ENCODE data around the gene IKZF3. TPM values are rescaled to one million over a fixed set of nuclear protein-coding genes. Genes with fewer than 3 reads are reported as not detected.

IKZF3 gene
- polyA plus RNA-seq, 1 of the 3 experiments (the other 2 are of a cell fraction): not detected

DNA sequence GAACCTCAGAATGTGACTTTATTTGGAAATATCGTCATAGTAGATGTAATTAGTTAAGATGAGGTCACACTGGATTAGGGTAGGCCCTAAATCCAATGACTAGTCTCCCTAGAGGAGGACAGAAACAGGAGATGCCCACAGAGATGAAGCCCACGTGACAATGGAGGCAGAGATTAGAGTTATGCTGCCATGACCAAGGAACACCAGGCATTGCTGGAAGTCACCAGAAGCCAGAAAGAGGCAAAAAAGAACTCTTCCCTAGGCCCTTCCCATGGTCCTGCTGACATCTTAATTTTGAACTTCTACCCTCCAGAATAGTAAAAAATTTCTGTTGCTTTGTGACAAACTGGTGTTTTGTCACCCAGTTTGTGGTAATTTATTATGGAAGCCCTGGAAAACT lies 49.6 kb downstream of the IKZF3 start:
- WGBS (ENCODE audit: low lambda C conversion rate): 3% methylated on average over 2 of the region's 2 CpGs
- Histone ChIP-seq H3K79me2 (ENCODE audit: insufficient read depth) (no peaks in the 10 kb centered on the region), H2AFZ (ENCODE audit: low read depth) (no peak overlapping the region), H3F3A (replicated peaks; ENCODE audit: insufficient read depth) (no peaks in the 10 kb centered on the region), H3K9me3 (no peaks in the 10 kb centered on the region), H3K9ac (no peak overlapping the region), H3K4me3 (ENCODE audit: low read depth in 2 of 2, low read length in 1 of 2) (no peak overlapping the region), H3K27ac (ENCODE audit: low read depth in 2 of 2, low read length in 1 of 2) (no peak overlapping the region), H3K9me2 (no peaks in the 10 kb centered on the region), H3K36me3 (replicated peaks in 1 of 2; ENCODE audit: control insufficient read depth in 1 of 2, insufficient read depth in 2 of 2, low read length in 1 of 2) (no peaks in the 10 kb centered on the region), H4K20me1 (ENCODE audit: insufficient read depth) (no peaks in the 10 kb centered on the region), H3K4me2 (no peak overlapping the region), H3K4me1 (ENCODE audit: control insufficient read depth in 1 of 2, insufficient read depth in 2 of 2, low read depth in 1 of 2, low read length in 1 of 2) (no peaks in the 10 kb centered on the region), H3K27me3 (ENCODE audit: insufficient read depth) (peaks cover 48% of the 10 kb centered on the region; the same call in 1 of the 2 replicates)
- no peak for DNase-seq
- CTCF ChIA-PET: interaction anchor here (1.2 kb wide), 1 partner anchor 146 kb away, joined by 3 read pairs; no protein-coding TSS in a partner anchor
- TF ChIP-seq GATA2 (CRISPR knock-in tag; IDR thresholded peaks at IDR 0.05) (no peak), ELF1 (IDR thresholded peaks at IDR 0.05) (no peak), POLR2AphosphoS5 (IDR thresholded peaks at IDR 0.05; ENCODE audit: low read depth, low read length) (no peak), JUND (IDR thresholded peaks at IDR 0.05) (no peak), REST (IDR thresholded peaks at IDR 0.05; ENCODE audit: low read depth, low read length) (no peak), ZBTB33 (IDR thresholded peaks at IDR 0.05; ENCODE audit: borderline replicate concordance, low read depth) (no peak), GABPA (IDR thresholded peaks at IDR 0.05; ENCODE audit: low read depth) (no peak), FOSL2 (IDR thresholded peaks at IDR 0.05; ENCODE audit: borderline replicate concordance, low read depth) (no peak), PBX3 (IDR thresholded peaks at IDR 0.05) (no peak), FOXJ3 (CRISPR knock-in tag; IDR thresholded peaks at IDR 0.05) (no peak), EZH2phosphoT487 (IDR thresholded peaks at IDR 0.05; ENCODE audit: borderline replicate concordance, low read depth) (no peak)
- TF ChIP-seq, protein P1, sequence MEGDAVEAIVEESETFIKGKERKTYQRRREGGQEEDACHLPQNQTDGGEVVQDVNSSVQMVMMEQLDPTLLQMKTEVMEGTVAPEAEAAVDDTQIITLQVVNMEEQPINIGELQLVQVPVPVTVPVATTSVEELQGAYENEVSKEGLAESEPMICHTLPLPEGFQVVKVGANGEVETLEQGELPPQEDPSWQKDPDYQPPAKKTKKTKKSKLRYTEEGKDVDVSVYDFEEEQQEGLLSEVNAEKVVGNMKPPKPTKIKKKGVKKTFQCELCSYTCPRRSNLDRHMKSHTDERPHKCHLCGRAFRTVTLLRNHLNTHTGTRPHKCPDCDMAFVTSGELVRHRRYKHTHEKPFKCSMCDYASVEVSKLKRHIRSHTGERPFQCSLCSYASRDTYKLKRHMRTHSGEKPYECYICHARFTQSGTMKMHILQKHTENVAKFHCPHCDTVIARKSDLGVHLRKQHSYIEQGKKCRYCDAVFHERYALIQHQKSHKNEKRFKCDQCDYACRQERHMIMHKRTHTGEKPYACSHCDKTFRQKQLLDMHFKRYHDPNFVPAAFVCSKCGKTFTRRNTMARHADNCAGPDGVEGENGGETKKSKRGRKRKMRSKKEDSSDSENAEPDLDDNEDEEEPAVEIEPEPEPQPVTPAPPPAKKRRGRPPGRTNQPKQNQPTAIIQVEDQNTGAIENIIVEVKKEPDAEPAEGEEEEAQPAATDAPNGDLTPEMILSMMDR (IDR thresholded peaks at IDR 0.05): no peak
- POLR2A ChIA-PET: no interaction called here

Measured in SK-N-SH (cell line).